Stimulated activated CD8-positive, alpha-beta memory T cell treated with anti-CD3 and anti-CD28 coated beads, Interleukin-4, amount 100 ng/mL, for 4 hours (primary cell): ENCODE measurements around the gene SMARCAL1.

ENCODE experiments used
- DNase-seq, 2 donors: peaks; one replicate each; pipeline ENCODE4 v3.0.0-alpha.2; 2020; ENCODE audit warnings: low read depth in 2 of 2, low spot score in 1 of 2

Gene SMARCAL1

GRCh38 chr2:216527600-216527999, 115.3 kb downstream of the SMARCAL1 start:
- DNase-seq: no peak

- no peak for DNase-seq
These were observed 120.3 kb downstream of the SMARCAL1 start for GRCh38 chr2:216532562-216532961.
